ENCODE data around the gene RNF224.

DNA sequence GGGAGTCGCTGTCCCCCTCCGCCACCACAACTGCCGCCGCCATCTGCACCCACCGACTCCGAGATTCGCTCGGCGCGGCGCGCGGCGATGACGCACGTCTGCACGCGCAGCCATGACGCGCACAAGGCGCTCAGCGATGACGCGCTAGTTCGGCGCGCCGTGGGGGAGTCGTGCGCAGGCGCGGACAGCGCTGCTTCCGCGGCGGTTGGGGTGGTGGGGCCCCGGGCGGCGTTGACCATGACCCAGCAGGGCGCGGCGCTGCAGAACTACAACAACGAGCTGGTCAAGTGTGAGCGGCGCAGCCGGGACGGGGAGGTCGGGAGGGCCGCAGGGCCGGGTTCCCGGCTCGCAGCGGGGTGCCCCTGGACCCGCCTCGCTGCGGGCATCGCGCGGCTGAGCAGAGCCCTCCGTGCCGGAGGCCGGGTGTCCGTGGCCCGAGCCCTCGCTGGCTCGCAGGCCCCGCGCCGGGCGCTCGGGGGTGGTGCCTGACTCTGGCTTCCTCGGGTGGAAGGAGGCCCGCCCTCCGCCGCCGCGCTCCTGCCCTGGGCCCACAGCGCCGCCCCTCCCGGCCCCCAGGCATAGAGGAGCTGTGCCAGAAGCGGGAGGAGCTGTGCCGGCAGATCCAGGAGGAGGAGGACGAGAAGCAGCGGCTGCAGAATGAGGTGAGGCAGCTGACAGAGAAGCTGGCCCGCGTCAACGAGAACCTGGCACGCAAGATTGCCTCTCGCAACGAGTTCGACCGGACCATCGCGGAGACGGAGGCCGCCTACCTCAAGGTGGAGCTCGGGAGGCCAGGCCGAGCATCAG is 38.6 kb upstream of the RNF224 start, which contains the start of the genes ANAPC2 and SSNA1:
- TF ChIP-seq, protein P1, sequence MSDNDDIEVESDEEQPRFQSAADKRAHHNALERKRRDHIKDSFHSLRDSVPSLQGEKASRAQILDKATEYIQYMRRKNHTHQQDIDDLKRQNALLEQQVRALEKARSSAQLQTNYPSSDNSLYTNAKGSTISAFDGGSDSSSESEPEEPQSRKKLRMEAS (IDR thresholded peaks at IDR 0.05), result no peak
- peak; percentile 90 for TF ChIP-seq POLR2A (IDR thresholded peaks at IDR 0.05; ENCODE audit: borderline replicate concordance, extremely low read depth, insufficient read depth, insufficient read length)
- TF ChIP-seq YY1 (IDR thresholded peaks at IDR 0.05; ENCODE audit: extremely low read depth, insufficient replicate concordance, low read depth, low read length), result peak; percentile 90
- peak; percentile 93; the same call in 1 of the 2 replicates for TF ChIP-seq ZFX (IDR thresholded peaks at IDR 0.05)
- TF ChIP-seq ZNF274 (IDR thresholded peaks at IDR 0.05; ENCODE audit: low read depth, low read length), result no peak
- peak; percentile 78 for TF ChIP-seq POLR2AphosphoS5 (IDR thresholded peaks at IDR 0.05; ENCODE audit: low read depth, low read length)
- TF ChIP-seq SRF (IDR thresholded peaks at IDR 0.05; ENCODE audit: low read depth), result no peak
- TF ChIP-seq EZH2phosphoT487 (IDR thresholded peaks at IDR 0.05; ENCODE audit: borderline replicate concordance), result no peak
- TF ChIP-seq JUND (IDR thresholded peaks at IDR 0.05), result no peak
- TF ChIP-seq, protein P2, sequence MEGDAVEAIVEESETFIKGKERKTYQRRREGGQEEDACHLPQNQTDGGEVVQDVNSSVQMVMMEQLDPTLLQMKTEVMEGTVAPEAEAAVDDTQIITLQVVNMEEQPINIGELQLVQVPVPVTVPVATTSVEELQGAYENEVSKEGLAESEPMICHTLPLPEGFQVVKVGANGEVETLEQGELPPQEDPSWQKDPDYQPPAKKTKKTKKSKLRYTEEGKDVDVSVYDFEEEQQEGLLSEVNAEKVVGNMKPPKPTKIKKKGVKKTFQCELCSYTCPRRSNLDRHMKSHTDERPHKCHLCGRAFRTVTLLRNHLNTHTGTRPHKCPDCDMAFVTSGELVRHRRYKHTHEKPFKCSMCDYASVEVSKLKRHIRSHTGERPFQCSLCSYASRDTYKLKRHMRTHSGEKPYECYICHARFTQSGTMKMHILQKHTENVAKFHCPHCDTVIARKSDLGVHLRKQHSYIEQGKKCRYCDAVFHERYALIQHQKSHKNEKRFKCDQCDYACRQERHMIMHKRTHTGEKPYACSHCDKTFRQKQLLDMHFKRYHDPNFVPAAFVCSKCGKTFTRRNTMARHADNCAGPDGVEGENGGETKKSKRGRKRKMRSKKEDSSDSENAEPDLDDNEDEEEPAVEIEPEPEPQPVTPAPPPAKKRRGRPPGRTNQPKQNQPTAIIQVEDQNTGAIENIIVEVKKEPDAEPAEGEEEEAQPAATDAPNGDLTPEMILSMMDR (IDR thresholded peaks at IDR 0.05 in 2 of 3, conservative IDR thresholded peaks at IDR 0.05 in 1 of 3; ENCODE audit: borderline replicate concordance in 1 of 3, insufficient read depth in 1 of 3, low read depth in 2 of 3, low read length in 2 of 3), result peak in 2 of 3 experiments; percentile 32 to 38; a peak in 3 of 6 replicates
- TF ChIP-seq SP1 (IDR thresholded peaks at IDR 0.05; ENCODE audit: low read depth), result no peak
- TF ChIP-seq, protein P3, sequence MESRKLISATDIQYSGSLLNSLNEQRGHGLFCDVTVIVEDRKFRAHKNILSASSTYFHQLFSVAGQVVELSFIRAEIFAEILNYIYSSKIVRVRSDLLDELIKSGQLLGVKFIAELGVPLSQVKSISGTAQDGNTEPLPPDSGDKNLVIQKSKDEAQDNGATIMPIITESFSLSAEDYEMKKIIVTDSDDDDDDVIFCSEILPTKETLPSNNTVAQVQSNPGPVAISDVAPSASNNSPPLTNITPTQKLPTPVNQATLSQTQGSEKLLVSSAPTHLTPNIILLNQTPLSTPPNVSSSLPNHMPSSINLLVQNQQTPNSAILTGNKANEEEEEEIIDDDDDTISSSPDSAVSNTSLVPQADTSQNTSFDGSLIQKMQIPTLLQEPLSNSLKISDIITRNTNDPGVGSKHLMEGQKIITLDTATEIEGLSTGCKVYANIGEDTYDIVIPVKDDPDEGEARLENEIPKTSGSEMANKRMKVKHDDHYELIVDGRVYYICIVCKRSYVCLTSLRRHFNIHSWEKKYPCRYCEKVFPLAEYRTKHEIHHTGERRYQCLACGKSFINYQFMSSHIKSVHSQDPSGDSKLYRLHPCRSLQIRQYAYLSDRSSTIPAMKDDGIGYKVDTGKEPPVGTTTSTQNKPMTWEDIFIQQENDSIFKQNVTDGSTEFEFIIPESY (IDR thresholded peaks at IDR 0.05; ENCODE audit: extremely low read depth, insufficient replicate concordance, low read length), result no peak

All from HCT116 (cell line).